HepG2 (cell line): ENCODE results near the gene KCNQ2. TPM values are rescaled to one million over a fixed set of nuclear protein-coding genes. Genes with fewer than 3 reads are reported as not detected.

Experiments used
- ATAC-seq: fragments of 200-7000 bp; cut with Tn5 transposase; 3 replicates; pipeline ENCODE4 v1.9.1; 2020; ENCODE audit warnings: mild to moderate bottlenecking, moderate library complexity
- BruUV-seq: library from RNA; stranded (reverse); fragments of 400-500 nt; replicated peaks from 2 replicates; lab custom pipeline; 2021; lab: Mats Ljungman, UMichigan
- CTCF ChIA-PET: fragments of 300-600 bp; formaldehyde crosslinking; extraction: SDS; loops from one replicate; lab custom pipeline; 2021; ENCODE audit warnings: low total read pairs, inconsistent platforms, low intra/inter-chr PET ratio; lab: Yijun Ruan, JAX
- POLR2A ChIA-PET: fragments of 350-600 bp; sonication (Branson Sonifier 250); formaldehyde crosslinking; loops from one replicate; lab custom pipeline; 2020; ENCODE audit warnings: antibody characterized with exemption, inconsistent platforms; lab: Yijun Ruan, JAX
- DNase-seq: peaks from one replicate; pipeline ENCODE4 v3.0.0-alpha.2; 2015; ENCODE audit warnings: low spot score
- FAIRE-seq: peaks from 3 replicates; lab custom pipeline; 2011; peaks lifted over from hg19 to GRCh38; lab: Jason Lieb, UNC
- H2AFZ ChIP-seq: one replicate; pipeline ENCODE4 v1.6.1; 2011; ENCODE audit warnings: low read length, inconsistent platforms
- H3K27ac ChIP-seq: fragments of 300-600 bp; 3 replicates; pipeline ENCODE4 v1.8.0; 2011; ENCODE audit warnings: mixed run types, mild to moderate bottlenecking, mixed read lengths, low read length, inconsistent platforms; ENCODE audit not compliant: insufficient read depth; ENCODE audit errors: extremely low read length
- H3K27me3 ChIP-seq, 2 experiments: fragments of 200-600 bp in 1 of 2; 2 replicates in 1 of 2; 3 replicates in 1 of 2; pipeline versions ENCODE4 v1.6.0 to v1.8.0; 2011; ENCODE audit warnings: low read length in 2 of 2, mild to moderate bottlenecking in 2 of 2, moderate library complexity in 2 of 2, inconsistent platforms in 1 of 2; ENCODE audit not compliant: insufficient read depth in 2 of 2, control insufficient read depth in 1 of 2
- H3K36me3 ChIP-seq, 2 experiments: fragments of 200-600 bp in 1 of 2; replicated peaks in 1 of 2; 2 replicates in 1 of 2; 3 replicates in 1 of 2; pipeline versions ENCODE4 v1.5.1 to v1.8.0; 2011; ENCODE audit warnings: low read length in 2 of 2, inconsistent platforms in 1 of 2; ENCODE audit not compliant: insufficient read depth in 2 of 2, control insufficient read depth in 1 of 2
- H3K4me1 ChIP-seq: 2 replicates; pipeline ENCODE4 v1.5.1; 2012; ENCODE audit warnings: low read length, inconsistent platforms; ENCODE audit not compliant: insufficient read depth
- H3K4me2 ChIP-seq: 2 replicates; pipeline ENCODE4 v1.6.0; 2011; ENCODE audit warnings: low read depth, low read length, inconsistent platforms
- H3K4me3 ChIP-seq, 3 experiments: fragments of 200-600 bp in 1 of 3; sonication (generic), shearing (Covaris generic) in 1 of 3; replicated peaks in 1 of 3; 2 replicates each; pipeline ENCODE4 v1.5.1; 2011 to 2016; ENCODE audit warnings: low read length in 3 of 3, inconsistent platforms in 2 of 3, low read depth in 2 of 3, mild to moderate bottlenecking in 2 of 3, control low read depth in 1 of 3, mixed read lengths in 1 of 3; ENCODE audit not compliant: insufficient read depth in 1 of 3
- H3K79me2 ChIP-seq: one replicate; pipeline ENCODE4 v1.6.1; 2011; ENCODE audit warnings: low read length, inconsistent platforms; ENCODE audit not compliant: insufficient read depth
- H3K9ac ChIP-seq: 2 replicates; pipeline ENCODE4 v1.6.0; 2011; ENCODE audit warnings: mild to moderate bottlenecking, low read depth, low read length, inconsistent platforms; ENCODE audit not compliant: insufficient read depth
- H3K9me3 ChIP-seq: 2 replicates; pipeline ENCODE4 v1.5.1; 2012; ENCODE audit warnings: mild to moderate bottlenecking, low read length
- H4K20me1 ChIP-seq: 2 replicates; pipeline ENCODE4 v1.6.0; 2011; ENCODE audit warnings: inconsistent platforms, mild to moderate bottlenecking, low read length, moderate library complexity; ENCODE audit not compliant: insufficient read depth
- BCL6 ChIP-seq: IDR thresholded peaks from 2 replicates; pipeline ENCODE4 v1.6.1; 2016; ENCODE audit warnings: missing genetic modification reagents, missing compliant biosample characterization
- FOXM1 ChIP-seq: sonication (generic); formaldehyde crosslinking; IDR thresholded peaks from 2 replicates; pipeline ENCODE4 v1.5.0; 2020; ENCODE audit warnings: missing genetic modification reagents
- GABPB1 ChIP-seq: IDR thresholded peaks from 2 replicates; pipeline ENCODE4 v1.6.1; 2016; ENCODE audit warnings: mild to moderate bottlenecking, missing genetic modification reagents, moderate library complexity, missing compliant biosample characterization
- MATR3 ChIP-seq: sonication (generic); formaldehyde crosslinking; IDR thresholded peaks from 2 replicates; pipeline ENCODE4 v1.4.0; 2020; ENCODE audit warnings: missing genetic modification reagents
- MEIS1 ChIP-seq: sonication (generic); formaldehyde crosslinking; IDR thresholded peaks from 2 replicates; pipeline ENCODE4 v1.9.0; 2021; ENCODE audit warnings: mild to moderate bottlenecking, missing genetic modification reagents, moderate library complexity, borderline replicate concordance
- MLLT10 ChIP-seq: sonication (generic); formaldehyde crosslinking; IDR thresholded peaks from 2 replicates; pipeline ENCODE4 v1.4.0; 2020; ENCODE audit warnings: missing genetic modification reagents
- PLSCR1 ChIP-seq: sonication (generic); formaldehyde crosslinking; IDR thresholded peaks from 2 replicates; pipeline ENCODE4 v1.5.0; 2020; ENCODE audit warnings: missing genetic modification reagents, mild to moderate bottlenecking, borderline replicate concordance
- RNF2 ChIP-seq: fragments of 450-650 bp; conservative IDR thresholded peaks from 2 replicates; pipeline ENCODE4 v1.6.1; 2016; ENCODE audit warnings: low read depth
- SALL1 ChIP-seq: sonication (generic); formaldehyde crosslinking; IDR thresholded peaks from 2 replicates; pipeline ENCODE4 v1.8.0; 2022; ENCODE audit warnings: mild to moderate bottlenecking, missing genetic modification reagents
- STAT5B ChIP-seq: sonication (generic); formaldehyde crosslinking; IDR thresholded peaks from 2 replicates; pipeline ENCODE4 v1.4.0; 2020; ENCODE audit warnings: missing genetic modification reagents
- XRCC5 ChIP-seq: fragments of 200-400 bp; formaldehyde crosslinking; optimal IDR thresholded peaks from 2 replicates; pipeline ENCODE3; 2017; ENCODE audit warnings: mild to moderate bottlenecking, low read length
- ZNF530 ChIP-seq: sonication (generic); formaldehyde crosslinking; IDR thresholded peaks from 2 replicates; pipeline ENCODE4 v1.5.0; 2020; ENCODE audit warnings: low read depth, mild to moderate bottlenecking, missing genetic modification reagents
- ZNF569 ChIP-seq: sonication (generic); formaldehyde crosslinking; IDR thresholded peaks from 2 replicates; pipeline ENCODE4 v1.5.0; 2020; ENCODE audit warnings: mild to moderate bottlenecking, missing genetic modification reagents, moderate library complexity, borderline replicate concordance
- ZNF572 ChIP-seq: sonication (generic); formaldehyde crosslinking; IDR thresholded peaks from 2 replicates; pipeline ENCODE4 v1.5.1; 2020; ENCODE audit warnings: mild to moderate bottlenecking, missing genetic modification reagents
- ZNF577 ChIP-seq: sonication (generic); formaldehyde crosslinking; IDR thresholded peaks from 2 replicates; pipeline ENCODE4 v1.4.0; 2020; ENCODE audit warnings: mild to moderate bottlenecking, low read depth, missing genetic modification reagents, borderline replicate concordance
- ZNF597 ChIP-seq: sonication (generic); formaldehyde crosslinking; IDR thresholded peaks from 2 replicates; pipeline ENCODE4 v1.5.0; 2020; ENCODE audit warnings: missing genetic modification reagents
- ZNF616 ChIP-seq: sonication (generic); formaldehyde crosslinking; IDR thresholded peaks from 2 replicates; pipeline ENCODE4 v1.5.0; 2020; ENCODE audit warnings: low read depth, mild to moderate bottlenecking, missing genetic modification reagents
- WGBS: methylation state at CpG from one replicate; pipeline ENCODE4 v1.1.6; 2017; ENCODE audit warnings: low lambda C conversion rate; 5-methylcytosine and 5-hydroxymethylcytosine counted together
- in situ Hi-C: cut with HindIII; loops from 2 replicates; pipeline ENCODE4 v1.10.0; 2017; ENCODE audit warnings: low pct_unique_long_range_greater_than_20kb; ENCODE audit not compliant: extremely low pct_ligation_motif_present
- intact Hi-C: fragments of 100-400 bp; cut with micrococcal nuclease; formaldehyde crosslinking; loops from one replicate; pipeline ENCODE4 v1.10.0; 2022; ENCODE audit not compliant: unreplicated experiment
- polyA plus RNA-seq, 8 experiments: library from polyadenylated mRNA; depleted of rRNA in 3 of 8; stranded (reverse) in 7 of 8; unstranded in 1 of 8; fragments of >200 nt; fragmentation: Illumina TruSeq in 4 of 8; extraction: Trizol in 4 of 8; gene quantifications; 2 replicates each; pipeline versions ENCODE4 v1.2.1 to v1.2.3, GENCODE V29; 2011 to 2016; ENCODE audit warnings: low read depth in 4 of 8, missing spikeins in 1 of 8, mixed read lengths in 1 of 8; ENCODE audit not compliant: insufficient read depth in 1 of 8
- total RNA-seq, 5 experiments: library from RNA; depleted of rRNA; stranded (reverse); fragments of >200 nt; fragmentation: Illumina TruSeq; extraction: Trizol; gene quantifications; 2 replicates each; pipeline ENCODE4 v1.2.3, GENCODE V29; 2016; ENCODE audit warnings: low read depth in 1 of 5

KCNQ2 gene
- total and polyA plus RNA-seq, 2 of the 13 experiments (the other 11 are each of a cell fraction or from before 2014, with no cell fraction given): not detected

- no peaks in the 10 kb centered on the region for H3K9me3 ChIP-seq
- H3K27ac ChIP-seq: no peak overlapping the region
- H3K36me3 ChIP-seq: no peaks in the 10 kb centered on the region
- peaks cover 11% of the 10 kb centered on the region for H3K4me1 ChIP-seq
- in situ Hi-C loops (no loop called here), intact Hi-C loops (no loop called here)
- DNase-seq (no peak), ATAC-seq (peak; percentile 10), FAIRE-seq (no peak)
- H4K20me1 ChIP-seq: peaks cover 2% of the 10 kb centered on the region; the same call in 1 of the 2 replicates
- ChIA-PET POLR2A (interaction anchor here (2.1 kb wide), 1 partner anchor 24 kb away, joined by 5 read pairs; no protein-coding TSS in a partner anchor), CTCF (interaction anchor here (1.5 kb wide), 1 partner anchor 23 kb away, joined by 4 read pairs; no protein-coding TSS in a partner anchor)
- peak overlapping the region in 1 of 3 experiments; percentile 69; a peak in 2 of 6 replicates for H3K4me3 ChIP-seq
- WGBS: 36% methylated on average over 30 of the region's 32 CpGs
- H3K27me3 ChIP-seq: peaks cover 25 to 62% of the 10 kb centered on the region in 2 experiments
- no peak overlapping the region for H2AFZ ChIP-seq
- no peak overlapping the region for H3K9ac ChIP-seq
- no peaks in the 10 kb centered on the region for H3K79me2 ChIP-seq
- peak overlapping the region; percentile 70 for H3K4me2 ChIP-seq
- no TSS peak for BruUV-seq
- TF ChIP-seq GABPB1 (CRISPR knock-in tag) (0 out of 2 replicates have a peak, but pooled peaks have one; percentile 0), PLSCR1 (CRISPR knock-in tag) (0 out of 2 replicates have a peak, but pooled peaks have one; percentile 56), MATR3 (CRISPR knock-in tag) (no peak), ZNF616 (CRISPR knock-in tag) (no peak), FOXM1 (CRISPR knock-in tag) (0 out of 2 replicates have a peak, but pooled peaks have one; percentile 11), MLLT10 (CRISPR knock-in tag) (no peak), SALL1 (CRISPR knock-in tag) (no peak), RNF2 (no peak), BCL6 (CRISPR knock-in tag) (no peak), ZNF569 (CRISPR knock-in tag) (no peak), STAT5B (CRISPR knock-in tag) (no peak), ZNF597 (no peak), ZNF577 (CRISPR knock-in tag) (no peak), ZNF572 (CRISPR knock-in tag) (no peak), ZNF530 (CRISPR knock-in tag) (no peak), XRCC5 (no peak), MEIS1 (CRISPR knock-in tag) (no peak)
These were observed 46.7 kb upstream of the KCNQ2 start for GRCh38 chr20:63518946-63519667.
